Ascending aorta (tissue), 2 donors: ENCODE results near the gene ATP13A3. TPM values are rescaled to one million over a fixed set of nuclear protein-coding genes. Genes with fewer than 3 reads are reported as not detected.
"Not testable (repeated sequence)": the region's sequence is repeated elsewhere in the genome, so short reads cannot be mapped to it uniquely, and the experiment has no call there.

Experiments
- DNase-seq, 2 donors: peaks; one replicate each; pipeline ENCODE4 v3.0.0-alpha.2; 2019; ENCODE audit warnings: low spot score in 2 of 2
- H3K27ac ChIP-seq, 2 donors: fragments of 200-600 bp; sonication (generic); one replicate each; pipeline ENCODE4 v1.5.1; 2016 to 2017; ENCODE audit warnings: mild to moderate bottlenecking in 1 of 2
- H3K27me3 ChIP-seq: fragments of 200-600 bp; sonication (generic); one replicate; pipeline ENCODE4 v1.5.1; 2017
- H3K36me3 ChIP-seq, 2 donors: fragments of 200-600 bp; sonication (generic); one replicate each; pipeline ENCODE4 v1.5.1; 2016
- H3K4me1 ChIP-seq, 2 donors: fragments of 200-600 bp; sonication (generic); one replicate each; pipeline ENCODE4 v1.5.1; 2016 to 2017; ENCODE audit warnings: mild to moderate bottlenecking in 1 of 2
- H3K4me3 ChIP-seq, 2 donors: fragments of 200-600 bp; sonication (generic); one replicate each; pipeline ENCODE4 v1.5.1; 2016 to 2017; ENCODE audit warnings: mild to moderate bottlenecking in 1 of 2
- H3K9me3 ChIP-seq, 2 donors: fragments of 200-600 bp; sonication (generic); one replicate each; pipeline ENCODE4 v1.5.1; 2016
- intact Hi-C: fragments of 100-400 bp; cut with DNase I; formaldehyde crosslinking; loops from one replicate; pipeline ENCODE4 v1.15.1; 2023
- total RNA-seq: library from RNA; depleted of rRNA; stranded (reverse); fragments of >200 nt; gene quantifications from one replicate; pipeline ENCODE4 v1.1.0, GENCODE V29; 2016
- TF ChIP-seq, protein P1 (sequence below), 3 experiments: fragments of 200-600 bp in 2 of 3; fragments of 450-650 bp in 1 of 3; sonication (generic) in 2 of 3; IDR thresholded peaks; one replicate each; pipeline ENCODE4 v1.5.1; 2016 to 2019; ENCODE audit warnings: antibody characterized with exemption in 3 of 3, mild to moderate bottlenecking in 1 of 3, moderate library complexity in 1 of 3

Gene ATP13A3
- total RNA-seq, 1 donor from 2014 or later, result 53.6 TPM

DNA sequence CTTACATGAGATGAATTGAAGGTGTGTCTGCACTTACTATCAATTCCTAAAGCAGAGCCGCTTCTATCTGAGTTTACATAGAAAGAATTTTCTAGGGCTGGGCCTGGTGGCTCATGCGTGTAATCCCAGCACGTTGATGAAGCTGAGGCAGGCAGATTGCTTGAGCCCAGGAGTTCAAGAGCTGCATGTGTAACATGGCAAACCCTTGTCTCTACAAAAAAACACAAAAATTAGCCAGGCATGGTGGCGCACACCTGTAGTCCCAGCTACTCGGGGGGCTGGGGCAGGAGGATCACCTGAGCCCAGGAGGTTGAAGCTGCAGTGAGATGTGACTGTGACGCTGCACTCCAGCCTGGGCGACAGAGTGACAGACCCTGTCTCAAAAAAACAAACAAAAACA, 18.1 kb upstream of the ATP13A3 start:
- Histone ChIP-seq H3K27me3 (no peaks in the 10 kb centered on the region), H3K36me3 (no peaks in the 10 kb centered on the region), H3K4me3 (no peak overlapping the region), H3K9me3 (no peaks in the 10 kb centered on the region), H3K27ac (no peak overlapping the region), H3K4me1 (peaks cover 0 to 4% of the 10 kb centered on the region in 2 donors)
- DNase-seq, result no peak
- TF ChIP-seq, protein P1, sequence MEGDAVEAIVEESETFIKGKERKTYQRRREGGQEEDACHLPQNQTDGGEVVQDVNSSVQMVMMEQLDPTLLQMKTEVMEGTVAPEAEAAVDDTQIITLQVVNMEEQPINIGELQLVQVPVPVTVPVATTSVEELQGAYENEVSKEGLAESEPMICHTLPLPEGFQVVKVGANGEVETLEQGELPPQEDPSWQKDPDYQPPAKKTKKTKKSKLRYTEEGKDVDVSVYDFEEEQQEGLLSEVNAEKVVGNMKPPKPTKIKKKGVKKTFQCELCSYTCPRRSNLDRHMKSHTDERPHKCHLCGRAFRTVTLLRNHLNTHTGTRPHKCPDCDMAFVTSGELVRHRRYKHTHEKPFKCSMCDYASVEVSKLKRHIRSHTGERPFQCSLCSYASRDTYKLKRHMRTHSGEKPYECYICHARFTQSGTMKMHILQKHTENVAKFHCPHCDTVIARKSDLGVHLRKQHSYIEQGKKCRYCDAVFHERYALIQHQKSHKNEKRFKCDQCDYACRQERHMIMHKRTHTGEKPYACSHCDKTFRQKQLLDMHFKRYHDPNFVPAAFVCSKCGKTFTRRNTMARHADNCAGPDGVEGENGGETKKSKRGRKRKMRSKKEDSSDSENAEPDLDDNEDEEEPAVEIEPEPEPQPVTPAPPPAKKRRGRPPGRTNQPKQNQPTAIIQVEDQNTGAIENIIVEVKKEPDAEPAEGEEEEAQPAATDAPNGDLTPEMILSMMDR (IDR thresholded peaks at IDR 0.05), result no peak
- intact Hi-C loops, result no loop called here

DNA sequence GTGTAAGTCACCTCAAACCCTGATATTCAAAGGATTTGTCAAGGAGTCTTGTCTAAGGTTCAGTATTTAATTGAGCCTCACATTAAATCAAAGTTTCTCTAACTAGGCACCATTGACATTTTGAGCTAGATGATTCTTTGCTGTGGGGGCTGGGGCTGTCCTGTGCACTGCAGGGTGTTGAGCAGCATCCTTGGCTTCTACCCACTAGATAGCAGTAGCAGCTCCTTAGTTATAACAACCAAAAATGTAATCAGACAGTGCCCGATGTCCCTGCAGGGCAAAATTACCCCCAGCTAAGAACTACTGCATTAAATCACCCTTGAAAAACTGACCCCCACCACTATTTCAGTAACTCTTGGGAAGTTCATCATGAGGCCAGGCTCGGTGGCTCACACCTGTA, 17.3 kb upstream of the ATP13A3 start:
- Histone ChIP-seq H3K36me3 (no peaks in the 10 kb centered on the region), H3K4me3 (no peak overlapping the region), H3K4me1 (peaks cover 0 to 4% of the 10 kb centered on the region in 2 donors), H3K9me3 (no peaks in the 10 kb centered on the region), H3K27ac (no peak overlapping the region), H3K27me3 (no peaks in the 10 kb centered on the region)
- TF ChIP-seq, protein P1 (IDR thresholded peaks at IDR 0.05), result no peak
- no peak for DNase-seq
- intact Hi-C loops, result no loop called here

- DNase-seq, result no peak
- peaks cover 0 to 4% of the 10 kb centered on the region in 2 donors for H3K4me1 ChIP-seq
- H3K4me3 ChIP-seq, result no peak overlapping the region
- H3K27ac ChIP-seq, result no peak overlapping the region
- no peaks in the 10 kb centered on the region for H3K9me3 ChIP-seq
- intact Hi-C loops, result no loop called here
- TF ChIP-seq, protein P1 (IDR thresholded peaks at IDR 0.05), result no peak
- H3K36me3 ChIP-seq, result no peaks in the 10 kb centered on the region
- H3K27me3 ChIP-seq, result no peaks in the 10 kb centered on the region
Observed at GRCh38 chr3:194503081-194503531, 16.3 kb upstream of the ATP13A3 start.

GRCh38 chr3:194500198-194500597, 13.4 kb upstream of the ATP13A3 start:
- H3K4me3 ChIP-seq, result no peak overlapping the region
- DNase-seq, result no peak
- TF ChIP-seq, protein P1 (IDR thresholded peaks at IDR 0.05), result no peak
- intact Hi-C loops, result no loop called here
- H3K9me3 ChIP-seq, result no peaks in the 10 kb centered on the region
- no peak overlapping the region for H3K27ac ChIP-seq
- no peaks in the 10 kb centered on the region for H3K27me3 ChIP-seq
- no peaks in the 10 kb centered on the region for H3K4me1 ChIP-seq
- no peaks in the 10 kb centered on the region for H3K36me3 ChIP-seq

DNA sequence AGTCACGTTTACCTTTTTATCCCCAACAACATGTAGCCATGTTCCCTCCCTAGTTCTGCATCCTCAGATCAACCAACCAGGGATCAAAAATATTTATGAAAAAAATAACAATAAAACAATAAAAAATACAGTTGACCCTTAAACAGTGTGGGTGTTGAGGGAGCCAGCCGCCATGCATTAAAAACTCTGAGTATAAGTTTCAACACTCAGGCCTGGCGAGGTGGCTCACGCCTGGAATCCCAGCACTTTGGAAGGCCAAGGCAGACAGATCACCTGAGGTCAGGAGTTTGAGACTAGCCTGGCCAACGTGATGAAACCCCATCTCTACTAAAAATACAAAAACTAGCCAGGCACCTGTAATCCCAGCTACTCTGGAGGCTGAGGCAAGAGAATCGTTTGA, 12.7 kb upstream of the ATP13A3 start:
- H3K27me3 ChIP-seq, H3K4me1 ChIP-seq, intact Hi-C loops, DNase-seq, H3K27ac ChIP-seq, H3K4me3 ChIP-seq, H3K9me3 ChIP-seq, H3K36me3 ChIP-seq: not testable (repeated sequence)

GRCh38 chr3:194497799-194498575, 11.2 kb upstream of the ATP13A3 start:
- no peak for DNase-seq
- intact Hi-C loops, result no loop called here
- peaks cover 0 to 4% of the 10 kb centered on the region in 2 donors for H3K4me1 ChIP-seq
- no peak overlapping the region for H3K4me3 ChIP-seq
- no peaks in the 10 kb centered on the region for H3K9me3 ChIP-seq
- no peaks in the 10 kb centered on the region for H3K27me3 ChIP-seq
- H3K36me3 ChIP-seq, result no peaks in the 10 kb centered on the region
- H3K27ac ChIP-seq, result no peak overlapping the region
- TF ChIP-seq, protein P1 (IDR thresholded peaks at IDR 0.05), result no peak
